Measurements from ENCODE around the gene MYO1G. TPM values are rescaled to one million over a fixed set of nuclear protein-coding genes. Genes with fewer than 3 reads are reported as not detected.
A peak's percentile ranks its signal among the peaks of the same experiment; 100 is the strongest.
"Not testable (repeated sequence)": the region's sequence is repeated elsewhere in the genome, so short reads cannot be mapped to it uniquely, and the experiment has no call there.

Gene MYO1G
- polyA plus RNA-seq, 3 donors = 0.47 to 0.83 (median 0.70) TPM

- no peak for DNase-seq (ENCODE audit: extremely low read depth in 1 of 11, low read depth in 9 of 11, low spot score in 4 of 11)
These were observed 20.0 kb downstream of the MYO1G start for GRCh38 chr7:44958645-44959344.

DNA sequence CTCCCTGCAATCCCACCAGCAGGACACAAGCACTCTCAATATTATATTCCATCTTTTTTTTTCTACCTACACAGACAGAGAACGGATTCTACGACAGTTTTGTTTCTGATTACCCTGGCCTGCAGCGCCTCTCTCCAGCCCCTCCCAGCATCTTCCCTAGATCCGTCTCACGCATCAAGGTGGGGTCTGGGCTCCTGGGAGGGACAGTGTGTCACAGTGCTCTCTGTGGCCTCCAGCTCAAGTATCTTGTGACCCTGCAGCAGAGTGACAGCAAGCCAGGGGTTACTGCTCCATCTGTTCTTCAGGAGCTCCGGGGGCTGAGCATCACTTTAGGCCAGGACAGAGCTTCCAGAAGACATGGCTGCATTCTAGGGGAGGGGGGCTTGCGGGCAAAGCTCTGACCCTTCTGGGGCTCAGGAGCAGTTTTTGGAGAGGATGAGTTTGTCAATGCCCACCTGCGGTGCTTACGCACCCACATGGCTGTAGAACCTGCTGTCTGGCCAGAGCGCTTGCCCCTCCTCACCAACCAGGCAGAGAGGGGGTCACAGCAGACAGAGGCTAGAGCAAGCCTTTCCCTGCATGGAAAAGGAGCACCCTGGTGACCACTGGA lies 22.6 kb downstream of the MYO1G start:
- DNase-seq (ENCODE audit: extremely low read depth in 1 of 11, low read depth in 9 of 11, low spot score in 4 of 11) = no peak

DNA sequence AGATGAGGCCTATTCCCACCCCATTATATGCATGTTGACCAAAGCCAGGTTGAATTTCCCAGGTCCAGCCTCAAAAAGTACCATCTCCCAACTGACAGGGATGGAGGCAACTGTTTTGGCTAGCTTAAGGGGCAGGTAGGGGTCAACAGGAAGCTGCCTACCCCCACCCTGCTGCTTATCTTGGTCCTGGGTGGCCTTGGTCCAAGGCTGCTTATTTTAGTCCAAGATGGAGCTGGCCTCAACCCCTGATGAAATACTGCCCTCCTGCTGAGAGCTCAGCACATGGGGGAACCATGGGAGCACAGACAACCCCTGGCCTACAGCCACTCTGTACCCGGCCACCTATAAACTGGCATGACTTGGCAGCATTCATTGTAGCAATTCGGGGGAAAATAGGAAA lies 23.1 kb downstream of the MYO1G start:
- DNase-seq (ENCODE audit: extremely low read depth in 1 of 11, low read depth in 9 of 11, low spot score in 4 of 11) = no peak

GRCh38 chr7:44953156-44953555 lies 25.7 kb downstream of the MYO1G start:
- DNase-seq (ENCODE audit: extremely low read depth in 1 of 11, low read depth in 9 of 11, low spot score in 4 of 11) = no peak

DNA sequence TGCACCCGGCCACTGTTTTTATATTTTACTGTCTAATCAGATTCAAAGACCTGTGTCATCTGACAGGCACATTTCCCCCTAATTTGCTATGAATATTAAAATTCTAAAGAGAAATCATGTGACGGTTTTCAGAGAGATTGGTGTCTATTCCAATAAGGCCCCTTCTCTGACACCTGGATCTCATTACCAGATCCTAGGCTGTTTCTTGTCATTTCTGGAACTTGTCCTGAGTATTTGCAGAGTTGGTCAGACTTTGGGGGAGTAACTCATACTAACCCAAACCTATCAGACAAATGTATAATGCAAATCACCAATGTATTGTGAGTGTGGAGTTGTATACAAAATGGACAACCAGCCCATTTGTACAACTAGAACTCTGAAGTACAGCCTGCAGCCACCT lies 29.5 kb downstream of the MYO1G start:
- DNase-seq (ENCODE audit: extremely low read depth in 1 of 11, low read depth in 9 of 11, low spot score in 4 of 11) = no peak

- no peak for DNase-seq (ENCODE audit: extremely low read depth in 1 of 11, low read depth in 9 of 11, low spot score in 4 of 11)
These were observed 33.3 kb downstream of the MYO1G start for GRCh38 chr7:44945479-44945878.

DNA sequence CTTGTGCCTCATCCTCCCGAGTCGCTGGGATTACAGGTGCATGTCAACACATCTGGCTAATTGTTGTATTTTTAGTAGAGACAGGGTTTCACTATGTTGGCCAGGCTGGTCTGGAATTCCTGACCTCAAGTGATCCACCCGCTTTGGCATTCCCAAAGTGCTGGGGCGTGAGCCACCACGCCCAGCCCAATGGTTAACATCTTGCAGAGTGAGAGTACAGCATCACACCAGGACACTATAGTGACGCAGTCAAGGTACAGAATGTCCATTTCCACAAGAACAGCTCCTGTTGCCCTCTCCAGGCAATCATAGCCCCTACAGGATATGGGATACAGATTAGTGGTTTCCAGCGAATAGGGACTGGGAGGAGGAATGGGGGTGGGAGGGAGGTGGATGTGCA lies 34.0 kb downstream of the MYO1G start:
- no peak for DNase-seq (ENCODE audit: extremely low read depth in 1 of 11, low read depth in 9 of 11, low spot score in 4 of 11)

DNA sequence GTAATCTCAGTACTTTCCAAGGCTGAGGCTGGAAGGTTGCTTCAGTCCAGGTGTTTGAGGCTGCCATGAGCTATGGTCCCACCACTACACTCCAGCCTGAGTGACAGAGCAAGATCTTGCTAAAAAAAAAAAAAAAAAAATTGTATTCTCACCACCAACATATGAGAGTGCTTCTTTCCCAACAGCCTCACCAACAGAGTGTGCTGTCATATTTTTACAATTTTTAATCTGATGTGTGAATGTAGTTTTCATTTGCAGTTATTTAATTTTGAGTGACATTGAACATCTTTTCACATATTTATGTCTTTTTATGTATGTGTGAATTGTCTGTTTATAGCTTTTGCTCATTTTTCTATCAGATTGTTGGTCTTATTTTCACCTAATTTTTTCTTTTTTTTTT lies 35.2 kb downstream of the MYO1G start:
- DNase-seq (ENCODE audit: extremely low read depth in 1 of 11, low read depth in 9 of 11, low spot score in 4 of 11) = no peak

DNA sequence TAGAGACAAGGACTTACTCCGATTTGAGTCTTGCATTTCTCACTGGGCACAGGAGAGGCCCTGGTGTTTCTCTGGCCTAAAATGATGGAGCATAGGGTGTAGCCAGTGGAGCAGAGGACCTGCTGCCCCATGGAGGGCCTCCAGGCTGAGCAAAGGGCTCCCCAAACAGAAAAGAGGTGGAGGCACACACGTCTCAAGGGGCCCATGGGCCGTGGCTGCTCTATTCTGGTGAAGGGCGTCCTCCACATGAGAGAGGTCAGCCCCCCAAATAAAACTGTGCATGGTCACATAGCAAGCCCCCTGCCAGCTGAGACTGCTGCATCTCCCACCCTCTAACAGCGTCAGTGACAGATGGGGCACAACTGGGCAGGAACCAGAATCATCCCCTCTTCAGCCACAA lies 41.4 kb downstream of the MYO1G start:
- DNase-seq (ENCODE audit: extremely low read depth in 1 of 11, low read depth in 9 of 11, low spot score in 4 of 11) = no peak

DNA sequence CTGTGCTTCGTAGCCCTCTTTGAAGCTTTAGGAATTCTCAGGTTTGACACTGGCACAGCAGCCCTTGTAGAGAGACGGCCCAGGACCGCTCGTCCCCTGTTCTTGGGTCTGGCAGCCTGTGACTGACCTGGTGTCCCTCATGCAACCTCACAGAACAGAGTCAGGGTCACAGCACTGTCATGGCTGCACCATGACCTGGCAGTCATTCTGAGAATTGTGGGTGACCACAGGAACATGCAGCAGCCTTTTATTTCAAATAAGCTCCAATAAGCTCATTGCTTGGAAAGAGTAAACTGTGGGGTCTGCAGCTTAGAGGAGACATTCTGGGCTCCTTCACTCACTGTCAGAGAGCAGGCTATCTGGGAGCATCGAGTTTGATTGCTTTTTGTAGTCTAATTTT lies 42.5 kb downstream of the MYO1G start:
- no peak for DNase-seq (ENCODE audit: extremely low read depth in 1 of 11, low read depth in 9 of 11, low spot score in 4 of 11)

- DNase-seq (ENCODE audit: extremely low read depth in 1 of 11, low read depth in 9 of 11, low spot score in 4 of 11) = no peak
These were observed 43.2 kb downstream of the MYO1G start for GRCh38 chr7:44935583-44935982.

DNA sequence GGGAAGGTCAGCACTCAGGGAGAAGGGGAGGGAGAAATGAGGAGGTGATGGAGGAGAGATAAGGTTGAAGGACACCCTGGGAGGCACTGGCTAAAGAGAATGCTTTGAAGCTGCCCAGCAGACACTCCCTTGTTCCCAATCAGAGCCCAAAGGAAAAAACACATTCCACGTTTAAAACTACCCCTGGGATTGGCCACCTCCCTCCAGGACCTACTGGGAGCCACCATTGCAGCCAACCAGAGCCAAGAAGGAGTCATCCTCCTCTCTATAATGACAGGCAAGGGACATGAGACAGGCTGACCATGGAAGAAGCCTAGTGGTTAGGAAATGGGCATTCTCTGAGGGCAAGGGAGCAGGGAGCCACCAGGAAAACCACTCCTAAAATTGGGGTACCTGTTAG lies 43.8 kb downstream of the MYO1G start:
- DNase-seq (ENCODE audit: extremely low read depth in 1 of 11, low read depth in 9 of 11, low spot score in 4 of 11) = no peak

DNA sequence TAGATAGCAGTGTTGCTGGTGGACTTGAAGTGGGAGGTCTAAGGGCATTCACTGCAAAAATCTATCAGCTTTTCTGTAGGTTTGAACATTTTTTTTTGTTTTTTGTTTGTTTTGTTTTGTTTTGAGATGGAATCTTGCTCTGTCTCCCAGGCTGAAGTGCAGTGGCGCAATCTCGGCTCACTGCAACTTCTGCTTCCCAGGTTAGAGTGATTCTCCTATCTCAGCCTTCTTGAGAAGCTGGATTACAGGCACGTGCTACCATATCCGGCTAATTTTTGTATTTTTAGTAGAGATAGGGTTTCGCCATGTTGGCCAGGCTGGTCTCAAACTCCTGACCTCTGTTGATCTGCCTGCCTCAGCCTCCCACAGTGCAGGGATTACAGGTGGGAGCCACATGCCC lies 44.3 kb downstream of the MYO1G start:
- not testable (repeated sequence) for DNase-seq (ENCODE audit: extremely low read depth in 1 of 11, low read depth in 9 of 11, low spot score in 4 of 11)

DNA sequence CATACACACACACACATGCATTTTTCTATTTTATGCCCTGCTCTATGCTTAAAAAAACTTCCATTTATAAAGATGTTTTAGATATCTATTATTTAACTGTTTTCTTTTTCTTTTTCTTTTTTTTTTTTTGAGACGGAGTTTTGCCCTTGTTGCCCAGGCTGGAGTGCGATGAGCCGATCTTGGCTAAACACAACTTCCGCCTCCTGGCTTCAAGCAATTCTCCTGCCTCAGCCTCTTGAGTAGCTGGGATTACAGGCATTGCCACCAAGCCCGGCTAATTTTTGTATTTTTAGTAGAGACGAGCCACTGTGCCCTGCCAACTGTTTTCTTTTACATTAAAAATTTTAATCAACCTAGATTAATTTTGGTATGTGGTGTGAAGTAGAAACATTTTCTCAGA lies 47.9 kb downstream of the MYO1G start:
- DNase-seq (ENCODE audit: extremely low read depth in 1 of 11, low read depth in 9 of 11, low spot score in 4 of 11) = no peak

- no peak for DNase-seq (ENCODE audit: extremely low read depth in 1 of 11, low read depth in 9 of 11, low spot score in 4 of 11)
These were observed 56.5 kb downstream of the MYO1G start for GRCh38 chr7:44922351-44922694.

DNA sequence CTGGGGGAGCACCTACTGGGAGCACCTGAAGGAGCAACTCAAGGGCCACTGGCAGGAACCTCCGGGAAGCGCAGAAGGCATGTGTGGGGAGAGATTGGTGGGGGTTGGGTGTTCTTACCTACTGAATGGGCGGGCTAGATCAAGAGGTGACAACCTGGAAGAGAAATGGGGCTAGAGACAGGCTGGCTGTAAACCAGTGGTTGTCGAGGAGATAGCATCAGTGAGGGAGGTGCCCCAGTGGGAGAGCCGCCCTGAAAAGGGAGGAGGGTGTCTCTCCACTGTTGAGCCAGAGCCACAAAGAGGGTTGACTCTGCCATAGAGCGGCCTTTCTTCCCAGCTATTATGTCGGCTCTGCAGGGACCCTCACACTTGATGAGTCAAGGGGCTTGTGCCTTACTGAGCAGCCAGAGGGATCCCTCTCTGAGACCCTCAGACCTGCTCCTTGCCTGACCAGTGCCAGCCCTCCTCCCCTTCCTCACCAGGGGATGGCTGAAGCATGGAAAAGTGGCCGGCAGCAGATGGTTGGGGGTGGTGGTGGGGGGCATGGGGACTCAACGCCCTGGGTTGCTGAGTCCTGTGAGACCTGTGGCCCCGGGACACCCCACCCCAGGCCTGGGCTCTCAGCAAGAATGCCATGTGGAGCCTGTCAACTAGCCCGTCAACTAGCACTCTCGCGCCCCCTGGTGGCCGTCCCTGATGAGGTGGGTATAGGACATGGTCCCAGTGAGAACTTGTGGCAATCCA lies 57.0 kb downstream of the MYO1G start:
- DNase-seq (ENCODE audit: extremely low read depth in 1 of 11, low read depth in 9 of 11, low spot score in 4 of 11) = peak in 6 of 11 donors; percentile 28 to 52 (median 44)

DNA sequence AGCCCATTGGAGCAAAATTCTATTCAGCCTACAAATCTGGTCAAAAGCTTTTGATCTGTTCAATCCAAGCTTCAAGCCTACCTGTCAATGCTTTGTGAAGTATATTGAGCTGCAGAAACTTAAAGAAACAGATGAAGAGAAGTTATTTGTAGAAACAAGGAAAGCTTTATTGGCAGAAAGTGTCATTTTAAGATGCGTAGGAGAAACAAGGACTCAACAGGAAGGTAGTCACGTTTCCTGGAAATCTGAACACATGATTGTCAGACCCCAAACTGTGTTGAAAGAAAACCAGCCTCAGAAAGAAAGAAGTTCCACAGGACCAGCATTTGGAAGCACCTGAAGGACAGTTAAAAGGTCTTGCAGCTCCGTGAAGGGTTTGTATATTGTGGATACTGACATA lies 58.7 kb downstream of the MYO1G start:
- DNase-seq (ENCODE audit: extremely low read depth in 1 of 11, low read depth in 9 of 11, low spot score in 4 of 11) = no peak

- no peak for DNase-seq (ENCODE audit: extremely low read depth in 1 of 11, low read depth in 9 of 11, low spot score in 4 of 11)
These were observed 60.8 kb downstream of the MYO1G start for GRCh38 chr7:44918029-44918428.

- no peak for DNase-seq (ENCODE audit: extremely low read depth in 1 of 11, low read depth in 9 of 11, low spot score in 4 of 11)
These were observed 61.4 kb downstream of the MYO1G start for GRCh38 chr7:44917465-44917864.

GRCh38 chr7:44914992-44915607 lies 63.7 kb downstream of the MYO1G start:
- DNase-seq (ENCODE audit: extremely low read depth in 1 of 11, low read depth in 9 of 11, low spot score in 4 of 11) = no peak

Measured in renal cortex interstitium (tissue), 11 donors.